K562 (cell line): ENCODE measurements around the gene TRPM8.

Experiments used
- ELF1 ChIP-seq: fragments of 200-800 bp; sonication (Bioruptor generic); IDR thresholded peaks from 2 replicates; pipeline ENCODE4 v1.6.1; 2016; ENCODE audit warnings: missing genetic modification characterization, missing compliant biosample characterization
- EP300 ChIP-seq: IDR thresholded peaks from 2 replicates; pipeline ENCODE4 v1.6.1; 2012; ENCODE audit warnings: low read length, improper control_type of control experiment
- FOXA3 ChIP-seq, 2 experiments: fragments of 450-650 bp in 1 of 2; sonication (generic) in 1 of 2; formaldehyde crosslinking; IDR thresholded peaks in 1 of 2; conservative IDR thresholded peaks in 1 of 2; 2 replicates each; pipeline versions ENCODE4 v1.4.0 to v1.8.0; 2020 to 2022; ENCODE audit warnings: mild to moderate bottlenecking in 2 of 2, missing genetic modification reagents in 1 of 2
- POLR2A ChIP-seq: fragments of 450-650 bp; conservative IDR thresholded peaks from 2 replicates; pipeline ENCODE4 v1.6.1; 2016
- POLR2AphosphoS5 ChIP-seq: IDR thresholded peaks from 2 replicates; pipeline ENCODE4 v1.6.1; 2011; ENCODE audit warnings: mild to moderate bottlenecking, low read depth, low read length, moderate library complexity; ENCODE audit not compliant: control insufficient read depth, insufficient read depth
- SP1 ChIP-seq: sonication (generic); formaldehyde crosslinking; IDR thresholded peaks from 2 replicates; pipeline ENCODE4 v1.8.1; 2022; ENCODE audit warnings: mild to moderate bottlenecking, missing genetic modification reagents
- ZNF785 ChIP-seq: fragments of 250-450 bp; sonication (Bioruptor Pico); IDR thresholded peaks from 2 replicates; pipeline ENCODE4 v1.4.0; 2020; ENCODE audit warnings: mild to moderate bottlenecking
- TF ChIP-seq, protein P1 (sequence below): sonication (generic); formaldehyde crosslinking; IDR thresholded peaks from 2 replicates; pipeline ENCODE4 v1.8.0; 2022; ENCODE audit warnings: mild to moderate bottlenecking, missing genetic modification reagents

DNA sequence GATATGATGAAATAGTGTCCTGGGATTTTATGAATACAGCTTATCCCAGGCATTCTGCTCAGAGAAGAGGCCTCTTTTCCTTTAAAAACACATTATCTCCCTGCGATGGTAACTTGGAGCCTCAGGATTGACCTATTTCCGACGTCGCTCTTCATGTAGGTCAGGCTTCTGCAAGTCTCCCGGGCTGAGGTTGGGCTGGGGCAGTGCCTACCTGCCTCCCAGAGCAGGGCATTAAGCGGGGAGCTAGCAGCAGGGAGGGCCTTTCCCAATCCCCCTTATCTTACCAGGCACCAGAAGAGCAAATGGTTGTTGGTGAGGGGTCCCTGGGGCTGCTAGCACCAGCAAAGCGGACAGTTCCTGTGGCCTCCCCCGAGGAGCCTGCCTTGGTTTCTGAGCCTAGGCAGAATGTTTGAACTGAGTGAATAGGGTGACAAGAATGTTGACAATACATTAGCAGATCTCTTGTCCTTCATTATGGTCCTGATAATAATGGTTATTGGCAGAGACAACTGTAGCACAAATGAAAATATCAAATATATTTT lies 60.2 kb downstream of the TRPM8 start:
- TF ChIP-seq FOXA3 (CRISPR knock-in tag; conservative IDR thresholded peaks at IDR 0.05 in 1 of 2, IDR thresholded peaks at IDR 0.05 in 1 of 2), result no peak
- no peak for TF ChIP-seq EP300
- TF ChIP-seq, protein P1, sequence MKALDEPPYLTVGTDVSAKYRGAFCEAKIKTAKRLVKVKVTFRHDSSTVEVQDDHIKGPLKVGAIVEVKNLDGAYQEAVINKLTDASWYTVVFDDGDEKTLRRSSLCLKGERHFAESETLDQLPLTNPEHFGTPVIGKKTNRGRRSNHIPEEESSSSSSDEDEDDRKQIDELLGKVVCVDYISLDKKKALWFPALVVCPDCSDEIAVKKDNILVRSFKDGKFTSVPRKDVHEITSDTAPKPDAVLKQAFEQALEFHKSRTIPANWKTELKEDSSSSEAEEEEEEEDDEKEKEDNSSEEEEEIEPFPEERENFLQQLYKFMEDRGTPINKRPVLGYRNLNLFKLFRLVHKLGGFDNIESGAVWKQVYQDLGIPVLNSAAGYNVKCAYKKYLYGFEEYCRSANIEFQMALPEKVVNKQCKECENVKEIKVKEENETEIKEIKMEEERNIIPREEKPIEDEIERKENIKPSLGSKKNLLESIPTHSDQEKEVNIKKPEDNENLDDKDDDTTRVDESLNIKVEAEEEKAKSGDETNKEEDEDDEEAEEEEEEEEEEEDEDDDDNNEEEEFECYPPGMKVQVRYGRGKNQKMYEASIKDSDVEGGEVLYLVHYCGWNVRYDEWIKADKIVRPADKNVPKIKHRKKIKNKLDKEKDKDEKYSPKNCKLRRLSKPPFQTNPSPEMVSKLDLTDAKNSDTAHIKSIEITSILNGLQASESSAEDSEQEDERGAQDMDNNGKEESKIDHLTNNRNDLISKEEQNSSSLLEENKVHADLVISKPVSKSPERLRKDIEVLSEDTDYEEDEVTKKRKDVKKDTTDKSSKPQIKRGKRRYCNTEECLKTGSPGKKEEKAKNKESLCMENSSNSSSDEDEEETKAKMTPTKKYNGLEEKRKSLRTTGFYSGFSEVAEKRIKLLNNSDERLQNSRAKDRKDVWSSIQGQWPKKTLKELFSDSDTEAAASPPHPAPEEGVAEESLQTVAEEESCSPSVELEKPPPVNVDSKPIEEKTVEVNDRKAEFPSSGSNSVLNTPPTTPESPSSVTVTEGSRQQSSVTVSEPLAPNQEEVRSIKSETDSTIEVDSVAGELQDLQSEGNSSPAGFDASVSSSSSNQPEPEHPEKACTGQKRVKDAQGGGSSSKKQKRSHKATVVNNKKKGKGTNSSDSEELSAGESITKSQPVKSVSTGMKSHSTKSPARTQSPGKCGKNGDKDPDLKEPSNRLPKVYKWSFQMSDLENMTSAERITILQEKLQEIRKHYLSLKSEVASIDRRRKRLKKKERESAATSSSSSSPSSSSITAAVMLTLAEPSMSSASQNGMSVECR (CRISPR knock-in tag), result no peak
- no peak for TF ChIP-seq POLR2AphosphoS5
- no peak for TF ChIP-seq ZNF785 (CRISPR knock-in tag)
- TF ChIP-seq ELF1 (tag), result no peak
- TF ChIP-seq POLR2A, result no peak
- no peak for TF ChIP-seq SP1 (CRISPR knock-in tag)
